HG02981 (cell line): ENCODE measurements around the gene MIB1.

Experiments used
- ATAC-seq: cut with Tn5 transposase; IDR thresholded peaks from one replicate; pipeline ENCODE4 v1.9.1; 2021; ENCODE audit warnings: mild to moderate bottlenecking, moderate library complexity; ENCODE audit not compliant: unreplicated experiment

Gene MIB1

GRCh38 chr18:21809725-21810124 lies 69.1 kb downstream of the MIB1 start:
- ATAC-seq = no peak

DNA sequence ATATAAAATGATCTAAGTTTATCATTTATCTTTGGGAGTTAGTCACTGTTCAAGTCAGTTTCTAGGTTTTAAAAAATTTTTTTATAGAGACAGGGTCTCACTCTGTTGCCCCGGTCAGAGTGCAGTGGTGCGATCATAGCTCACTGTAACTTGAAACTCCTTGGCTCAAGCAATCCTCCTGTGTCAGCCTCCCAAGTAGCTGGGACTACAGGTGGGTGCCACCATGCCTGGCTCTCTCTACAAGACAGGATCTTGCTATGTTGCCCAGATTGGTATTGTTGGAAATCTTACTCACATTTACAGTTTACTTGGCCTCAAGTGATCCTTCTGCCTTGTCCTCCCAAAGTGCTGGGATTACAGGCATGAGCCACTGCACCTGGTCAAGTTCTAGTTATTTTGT lies 74.5 kb downstream of the MIB1 start:
- ATAC-seq = no peak

- no peak for ATAC-seq
These were observed 79.6 kb downstream of the MIB1 start for GRCh38 chr18:21820033-21820810.

DNA sequence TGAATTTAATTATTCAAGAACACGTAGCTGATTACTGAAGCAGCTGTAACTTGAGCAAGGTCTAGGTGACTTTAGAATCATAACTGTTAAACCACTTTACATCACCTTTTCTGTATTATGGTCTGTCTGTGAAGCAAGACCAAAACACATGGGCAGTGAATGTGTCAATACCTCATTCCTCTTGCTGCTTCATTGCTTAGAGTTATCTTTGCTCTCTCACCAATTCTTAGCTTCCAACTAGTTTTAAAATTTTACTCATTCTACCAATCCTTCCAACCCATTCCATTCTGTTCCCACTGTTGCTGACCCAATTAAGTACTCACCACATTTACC lies 80.2 kb downstream of the MIB1 start:
- ATAC-seq = no peak

- ATAC-seq = no peak
These were observed 83.3 kb downstream of the MIB1 start for GRCh38 chr18:21823848-21824247.

DNA sequence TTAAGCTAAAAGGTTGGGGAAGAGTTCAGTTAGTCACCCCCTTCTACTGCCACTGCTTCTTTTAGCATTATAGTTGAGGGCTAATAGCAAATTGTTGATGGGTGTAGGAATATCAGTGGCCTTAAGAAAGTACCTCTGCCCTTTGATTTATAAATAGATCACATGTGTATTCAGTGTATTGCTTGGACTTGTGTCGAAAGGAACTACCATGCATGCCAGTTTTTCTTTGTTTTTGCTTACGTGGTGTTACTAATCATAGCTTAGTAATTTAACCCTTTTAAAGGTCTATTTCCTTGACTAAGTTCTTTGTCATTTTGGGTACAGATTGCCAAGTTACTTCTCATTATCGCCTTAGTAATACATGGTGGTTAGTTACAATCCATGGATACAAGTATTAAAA lies 85.6 kb downstream of the MIB1 start:
- no peak for ATAC-seq

DNA sequence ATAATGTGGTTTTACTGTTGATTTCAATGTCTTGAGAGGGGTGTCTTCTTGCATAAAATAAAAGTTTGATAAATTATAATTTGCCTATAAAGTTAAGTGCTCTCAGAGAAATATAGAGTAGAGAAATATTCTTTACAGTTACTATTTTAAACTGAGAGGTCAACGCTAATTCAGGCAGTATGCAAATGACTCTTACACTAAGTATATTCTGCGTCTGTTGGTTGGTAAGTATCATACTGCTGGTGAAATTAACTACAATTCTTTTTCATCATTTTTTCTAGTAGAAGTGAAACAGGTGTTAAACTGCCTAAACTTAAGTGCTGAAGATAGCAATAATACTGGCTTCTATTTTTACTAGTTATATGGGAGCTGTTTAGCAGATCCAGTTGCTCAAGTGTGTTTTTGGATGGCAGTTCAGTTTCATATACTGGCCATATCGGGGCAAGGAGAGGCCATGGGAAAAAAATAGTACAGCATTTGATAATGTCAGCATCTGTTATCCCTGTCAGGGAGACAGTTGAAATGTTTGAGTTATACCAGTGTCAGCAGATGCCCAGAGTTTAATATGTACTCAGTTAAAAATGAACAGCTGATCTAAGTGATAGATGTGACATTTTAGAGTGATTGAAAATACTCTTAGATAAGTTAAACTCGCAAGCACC lies 86.2 kb downstream of the MIB1 start:
- ATAC-seq = no peak

DNA sequence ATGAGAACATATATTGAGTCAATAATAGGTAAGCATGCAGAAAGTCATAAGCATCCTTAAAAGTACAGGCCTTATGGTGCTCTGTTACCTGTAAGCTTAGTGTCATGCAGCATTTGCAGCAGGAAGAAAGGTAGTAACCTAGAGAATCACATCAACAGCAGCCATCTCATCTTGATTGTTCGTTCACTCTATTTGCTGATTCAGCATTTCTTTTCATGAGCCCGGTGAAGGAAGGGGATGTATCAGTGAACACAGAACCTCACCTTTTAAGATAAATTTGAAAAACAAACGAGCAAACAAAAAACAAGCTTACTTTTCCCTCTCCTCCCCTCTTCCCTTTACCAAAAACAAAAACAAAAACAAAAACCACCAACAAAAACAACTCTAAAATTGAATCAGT lies 89.9 kb downstream of the MIB1 start:
- ATAC-seq = no peak

DNA sequence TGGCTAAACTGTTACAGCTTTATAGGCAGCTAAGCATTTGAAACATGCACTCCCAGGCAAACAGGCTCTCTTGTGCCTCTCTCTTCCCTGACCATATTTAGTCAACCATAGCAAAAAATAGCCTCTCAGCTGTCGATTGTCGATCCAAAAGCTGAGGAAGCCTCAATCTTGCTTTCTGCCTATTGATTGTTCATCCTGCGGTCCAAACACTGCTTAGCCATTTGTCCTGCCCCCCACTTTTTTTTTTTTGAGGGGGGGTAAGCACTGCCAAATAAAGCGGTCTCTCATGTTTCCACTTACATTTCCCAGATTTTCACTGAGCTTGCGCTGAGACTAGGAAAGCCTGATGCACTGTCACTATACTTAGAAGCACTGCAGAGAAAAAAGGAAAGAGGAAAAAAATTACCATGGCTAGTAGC lies 90.8 kb downstream of the MIB1 start:
- no peak for ATAC-seq

DNA sequence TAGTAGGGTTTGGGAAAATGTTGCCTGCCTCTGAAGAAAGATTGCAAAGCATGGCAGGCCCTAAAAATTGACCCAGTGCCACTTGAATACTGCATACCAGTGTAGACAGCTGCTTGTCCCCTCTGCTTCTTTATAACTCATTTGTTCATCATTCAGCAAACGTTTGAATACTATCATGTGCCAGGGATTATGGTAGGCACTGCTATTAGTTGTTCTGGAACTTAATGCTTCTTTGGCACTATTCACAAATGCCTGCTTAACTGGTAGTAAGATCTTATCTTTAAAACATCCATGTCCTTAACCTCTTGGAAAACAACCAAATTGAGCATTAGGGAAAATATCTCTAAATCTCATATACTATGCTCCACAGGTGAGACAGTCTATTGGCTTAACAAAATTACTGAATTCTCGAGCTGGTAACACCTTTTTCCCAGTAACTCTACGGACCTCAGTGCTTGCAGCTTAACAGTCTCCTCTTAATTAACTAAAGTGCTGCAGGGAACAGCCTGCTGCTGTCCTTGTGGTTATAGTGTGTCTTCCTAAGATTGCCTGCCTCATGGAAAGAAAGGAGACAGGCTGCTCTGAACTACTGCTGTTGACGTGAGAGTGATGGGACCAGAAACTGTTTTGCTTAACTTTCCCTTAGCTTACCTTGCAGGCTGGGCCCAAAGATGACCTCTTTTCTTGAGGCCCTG lies 93.2 kb downstream of the MIB1 start:
- ATAC-seq = no peak

GRCh38 chr18:21834299-21834660 lies 93.7 kb downstream of the MIB1 start:
- ATAC-seq = no peak

DNA sequence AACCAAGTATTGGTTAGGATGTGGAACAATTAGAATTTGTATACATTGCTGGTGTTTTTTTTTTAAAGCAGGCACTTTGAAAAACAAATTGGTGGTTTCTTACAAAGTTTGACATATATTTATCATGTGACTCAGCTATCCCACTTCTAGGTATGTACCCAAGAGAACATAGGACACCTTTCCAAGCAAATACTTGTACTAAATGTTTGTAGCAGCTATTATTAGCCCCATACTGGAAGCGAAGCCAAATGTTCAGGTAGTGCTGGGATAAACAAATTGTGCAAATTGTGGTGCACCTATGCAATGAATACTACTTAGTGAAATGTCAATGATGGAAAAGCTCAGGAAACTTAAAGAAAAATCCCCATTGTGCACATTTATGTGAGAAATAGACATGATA lies 101.0 kb downstream of the MIB1 start:
- ATAC-seq = no peak

DNA sequence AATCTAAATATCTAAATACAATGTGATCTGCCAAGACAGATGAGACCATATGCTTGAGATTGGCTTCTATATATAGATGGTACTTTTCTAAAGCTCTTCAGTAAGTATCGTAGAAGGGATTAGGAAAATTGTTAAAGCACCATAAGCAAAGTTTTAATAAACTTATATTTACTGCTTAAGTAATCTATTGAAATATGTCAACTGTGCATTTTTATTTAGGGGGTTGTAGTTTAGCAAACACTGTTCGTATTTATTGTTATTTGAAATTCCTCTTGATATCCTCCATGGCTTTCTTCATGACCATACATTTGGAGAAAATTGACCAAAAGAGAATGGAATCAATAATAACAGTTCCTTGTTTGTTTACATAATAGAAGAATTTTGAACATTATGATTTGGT lies 102.7 kb downstream of the MIB1 start:
- no peak for ATAC-seq

- no peak for ATAC-seq
These were observed 110.9 kb downstream of the MIB1 start for GRCh38 chr18:21851327-21851961.

DNA sequence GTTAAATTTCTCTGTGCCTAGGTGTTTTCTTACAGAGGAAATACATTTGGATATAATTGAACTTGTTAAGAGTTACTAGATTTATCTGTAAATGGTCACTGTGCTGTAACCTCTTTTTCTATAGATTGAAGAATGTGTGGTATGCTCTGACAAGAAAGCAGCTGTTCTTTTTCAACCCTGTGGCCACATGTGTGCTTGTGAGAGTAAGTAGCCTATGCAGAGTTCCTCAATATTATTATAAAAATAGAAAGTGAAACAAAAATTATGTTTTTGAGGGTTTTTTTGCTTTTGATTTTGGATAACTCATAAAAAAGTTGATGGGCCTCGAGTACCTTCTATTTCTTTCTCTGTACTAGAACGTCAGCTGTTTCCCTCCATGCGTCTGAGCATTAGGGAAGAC lies 112.4 kb downstream of the MIB1 start:
- ATAC-seq = peak; percentile 94

DNA sequence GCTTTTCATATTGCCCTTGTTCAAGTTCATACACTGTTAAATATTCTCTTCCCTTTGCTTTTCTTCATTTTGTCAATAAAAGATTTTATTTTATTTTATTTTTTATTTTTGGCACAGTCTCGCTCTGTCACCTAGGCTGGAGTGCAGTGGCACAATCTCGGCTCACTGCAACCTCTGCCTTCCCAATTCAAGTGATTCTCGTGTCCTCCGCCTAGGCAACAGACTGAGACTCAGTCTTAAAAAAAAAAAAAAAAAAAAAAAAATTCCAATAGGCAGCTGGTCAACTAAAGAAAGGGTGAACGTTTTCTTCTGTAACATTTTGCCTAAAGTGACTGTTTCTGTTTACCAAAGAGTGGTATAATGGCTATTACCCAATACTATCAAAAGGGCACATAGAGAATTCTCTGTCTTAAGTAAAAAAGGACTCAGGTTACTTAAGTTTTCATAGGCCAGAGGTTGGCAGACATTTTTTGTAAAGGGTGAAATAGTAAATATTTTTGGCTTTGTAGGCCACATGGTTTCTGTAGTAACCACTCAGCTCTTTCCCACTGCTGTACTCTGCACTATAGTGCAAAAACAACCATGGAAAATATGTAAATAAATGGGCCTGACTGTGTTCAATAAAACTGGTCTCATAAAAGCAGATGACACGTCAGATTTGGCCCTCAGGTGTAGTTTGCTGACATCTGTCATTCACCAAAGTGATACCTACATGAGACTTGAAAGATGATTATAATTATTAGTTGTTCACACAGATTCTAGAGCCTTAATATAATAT lies 113.4 kb downstream of the MIB1 start:
- no peak for ATAC-seq

DNA sequence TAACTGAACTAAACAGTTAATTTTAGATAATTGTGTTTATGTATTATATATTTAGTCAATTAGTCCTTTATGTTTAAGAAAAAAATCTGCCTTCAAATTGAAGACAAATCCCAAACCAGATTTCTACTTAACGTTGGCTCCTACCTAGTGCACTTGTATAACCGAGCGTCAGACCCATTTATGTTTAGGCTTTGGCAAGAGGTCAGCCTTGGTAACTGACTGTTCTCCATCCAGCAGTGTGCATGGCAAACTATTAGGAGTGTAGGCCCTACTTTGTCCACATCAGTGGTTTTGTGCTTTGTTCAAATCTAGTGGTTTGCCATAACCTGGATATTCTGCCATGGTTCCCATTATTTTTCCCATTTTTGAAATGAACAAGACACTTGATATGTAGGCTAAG lies 114.8 kb downstream of the MIB1 start:
- ATAC-seq = no peak

DNA sequence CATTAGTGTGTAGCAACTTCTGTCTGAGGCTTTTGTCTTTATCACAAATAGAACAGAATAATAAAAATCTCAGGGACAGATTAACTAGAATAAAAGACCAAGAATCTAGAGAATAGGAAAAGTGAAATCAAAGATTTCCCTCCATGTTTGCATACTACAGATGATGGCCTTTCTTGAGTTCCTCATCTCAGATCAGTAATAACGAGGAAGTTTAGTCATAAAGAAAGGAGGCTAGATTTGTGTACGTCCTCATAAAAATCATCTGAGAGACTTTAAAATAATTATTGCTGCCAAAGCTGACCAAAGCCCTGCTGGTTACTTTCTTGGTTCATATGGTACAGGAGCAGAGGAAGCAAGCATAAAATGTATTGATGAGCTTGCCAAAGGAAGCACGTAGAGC lies 117.3 kb downstream of the MIB1 start:
- no peak for ATAC-seq

DNA sequence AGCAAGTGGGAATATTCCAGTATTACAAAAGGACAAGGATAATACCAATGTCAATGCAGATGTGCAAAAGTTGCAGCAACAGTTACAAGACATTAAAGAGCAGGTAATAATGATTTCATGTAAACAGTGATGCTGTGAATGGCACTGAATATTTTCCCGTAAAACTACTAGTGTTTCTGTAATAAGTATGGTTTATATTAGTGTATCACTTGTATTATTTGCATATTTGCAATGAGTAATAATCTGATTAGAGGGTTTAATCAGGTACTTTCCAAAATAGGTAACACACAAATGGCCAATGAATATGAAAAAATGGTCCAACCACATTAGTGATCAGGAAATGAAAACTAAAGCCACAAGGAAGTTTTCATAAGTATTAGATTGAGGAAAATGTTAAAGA lies 118.0 kb downstream of the MIB1 start:
- no peak for ATAC-seq

- no peak for ATAC-seq
These were observed 123.8 kb downstream of the MIB1 start for GRCh38 chr18:21864386-21864785.

GRCh38 chr18:21865043-21865442 lies 124.5 kb downstream of the MIB1 start:
- ATAC-seq = no peak
